ENCODE results near the gene TMEM215. TPM values are rescaled to one million over a fixed set of nuclear protein-coding genes. Genes with fewer than 3 reads are reported as not detected.

The TMEM215 gene
- polyA plus RNA-seq, 2 of the 4 experiments (the other 2 are of a cell fraction) = 0.03 TPM; not detected in 1

DNA sequence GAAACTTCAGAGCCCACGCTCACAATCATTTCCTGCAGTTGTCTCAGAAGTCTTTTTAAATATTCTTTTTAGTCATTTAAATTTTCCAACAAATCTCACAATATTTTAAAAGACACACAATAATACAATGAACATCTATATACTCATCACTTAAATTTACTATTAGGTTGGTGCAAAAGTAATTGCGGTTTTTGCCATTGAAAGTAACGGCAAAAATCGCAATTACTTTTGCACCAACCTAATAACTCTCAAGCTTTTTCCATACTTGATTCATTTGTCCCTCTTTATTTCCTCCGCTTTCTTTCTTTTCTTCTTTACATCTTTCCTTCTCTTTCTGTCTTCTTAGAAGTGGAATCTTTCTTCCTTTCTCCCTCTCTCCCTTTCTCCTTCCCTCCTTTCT lies 19.2 kb upstream of the TMEM215 start:
- Histone ChIP-seq H3K4me3 (no peak overlapping the region), H3K9me3 (no peaks in the 10 kb centered on the region), H3K4me2 (no peak overlapping the region), H3K4me1 (no peaks in the 10 kb centered on the region), H3K27ac (no peak overlapping the region)
- POLR2A ChIA-PET = no interaction called here
- DNase-seq (ENCODE audit: low read depth in 1 of 2, low spot score in 1 of 2) (no peak), ATAC-seq (no peak), FAIRE-seq (no peak)
- CTCF ChIA-PET = no interaction called here
- 36% methylated on average over 5 of the region's 5 CpGs for WGBS (ENCODE audit: missing lambda C conversion rate)
- TF ChIP-seq CBX2 (IDR thresholded peaks at IDR 0.05; ENCODE audit: borderline replicate concordance, low read depth) = no peak
- no peak for TF ChIP-seq EHMT2 (IDR thresholded peaks at IDR 0.05; ENCODE audit: low read depth)
- no peak for TF ChIP-seq HMGXB4 (CRISPR knock-in tag; IDR thresholded peaks at IDR 0.05; ENCODE audit: borderline replicate concordance)
- TF ChIP-seq MAZ (IDR thresholded peaks at IDR 0.05; ENCODE audit: borderline replicate concordance, low read depth, low read length) = no peak
- no peak for TF ChIP-seq EP300 (IDR thresholded peaks at IDR 0.05)
- TF ChIP-seq NFE2L2 (conservative IDR thresholded peaks at IDR 0.05; ENCODE audit: low read length) = no peak
- TF ChIP-seq MYC (IDR thresholded peaks at IDR 0.05; ENCODE audit: borderline replicate concordance, low read length) = no peak
- no peak for TF ChIP-seq CBX8 (IDR thresholded peaks at IDR 0.05)
- TF ChIP-seq ELK1 (IDR thresholded peaks at IDR 0.05; ENCODE audit: low read depth, low read length) = no peak
- no peak for TF ChIP-seq HDAC2 (IDR thresholded peaks at IDR 0.05)
- no peak for TF ChIP-seq ZC3H11A (IDR thresholded peaks at IDR 0.05)
- TF ChIP-seq GATA3 (IDR thresholded peaks at IDR 0.05; ENCODE audit: borderline replicate concordance) = no peak
- no peak for TF ChIP-seq ZFP36 (IDR thresholded peaks at IDR 0.05; ENCODE audit: borderline replicate concordance, partially characterized antibody)
- no peak for TF ChIP-seq FOSL2 (IDR thresholded peaks at IDR 0.05)
- TF ChIP-seq FOSL2 (CRISPR knock-in tag; IDR thresholded peaks at IDR 0.05) = no peak

- H3K27ac ChIP-seq = no peak overlapping the region
- no peak for DNase-seq (ENCODE audit: low read depth in 1 of 2, low spot score in 1 of 2)
- H3K4me1 ChIP-seq = no peaks in the 10 kb centered on the region
- H3K4me3 ChIP-seq = no peak overlapping the region
- 0% methylated on average over 1 of the region's 1 CpG for WGBS (ENCODE audit: missing lambda C conversion rate)
- 0 out of 3 replicates have a peak, but pooled peaks cover 7% of the 10 kb centered on the region for H3K9me3 ChIP-seq
- POLR2A ChIA-PET = no interaction called here
- TF ChIP-seq EHMT2 (IDR thresholded peaks at IDR 0.05; ENCODE audit: low read depth) (no peak), E2F6 (IDR thresholded peaks at IDR 0.05; ENCODE audit: borderline replicate concordance, low read depth) (no peak), POLR2AphosphoS2 (conservative IDR thresholded peaks at IDR 0.05; ENCODE audit: low read length) (no peak), NFE2L2 (conservative IDR thresholded peaks at IDR 0.05; ENCODE audit: low read length) (no peak), HMGXB4 (CRISPR knock-in tag; IDR thresholded peaks at IDR 0.05; ENCODE audit: borderline replicate concordance) (no peak), RCOR1 (IDR thresholded peaks at IDR 0.05; ENCODE audit: low read depth, low read length) (no peak), JUN (IDR thresholded peaks at IDR 0.05) (no peak), EHF (CRISPR knock-in tag; IDR thresholded peaks at IDR 0.05) (no peak), RAD21 (conservative IDR thresholded peaks at IDR 0.05 in 1 of 2, IDR thresholded peaks at IDR 0.05 in 1 of 2) (no peak), RARB (CRISPR knock-in tag; IDR thresholded peaks at IDR 0.05) (no peak), SREBF2 (IDR thresholded peaks at IDR 0.05) (no peak), CHD4 (IDR thresholded peaks at IDR 0.05; ENCODE audit: borderline replicate concordance) (no peak), ELK1 (IDR thresholded peaks at IDR 0.05; ENCODE audit: low read depth, low read length) (no peak), PBX3 (IDR thresholded peaks at IDR 0.05) (no peak), POLR2A (IDR thresholded peaks at IDR 0.05; ENCODE audit: low read length) (no peak), GATA3 (IDR thresholded peaks at IDR 0.05; ENCODE audit: borderline replicate concordance) (no peak), CEBPB (IDR thresholded peaks at IDR 0.05) (no peak)
- TF ChIP-seq, protein P1, sequence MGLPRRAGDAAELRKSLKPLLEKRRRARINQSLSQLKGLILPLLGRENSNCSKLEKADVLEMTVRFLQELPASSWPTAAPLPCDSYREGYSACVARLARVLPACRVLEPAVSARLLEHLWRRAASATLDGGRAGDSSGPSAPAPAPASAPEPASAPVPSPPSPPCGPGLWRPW (IDR thresholded peaks at IDR 0.05) = no peak
- no peak for FAIRE-seq
- CTCF ChIA-PET = no interaction called here
- no peak overlapping the region for H3K4me2 ChIP-seq
- no peak for ATAC-seq
Observed at GRCh38 chr9:32775283-32775682, 8.1 kb upstream of the TMEM215 start.
